Superior temporal gyrus (tissue), 1 donor: ENCODE data around the gene FGF3.
A peak's percentile ranks its signal among the peaks of the same experiment; 100 is the strongest.

ENCODE experiments used
- DNase-seq: peaks from one replicate; pipeline ENCODE4 v3.0.0-alpha.2; 2016; ENCODE audit errors: extremely low spot score

The FGF3 gene

GRCh38 chr11:69804769-69805508 is 14.3 kb downstream of the FGF3 start:
- no peak for DNase-seq

- no peak for DNase-seq
These were observed 15.5 kb downstream of the FGF3 start for GRCh38 chr11:69803604-69804218.

GRCh38 chr11:69803022-69803421 is 16.2 kb downstream of the FGF3 start:
- DNase-seq: no peak

DNA sequence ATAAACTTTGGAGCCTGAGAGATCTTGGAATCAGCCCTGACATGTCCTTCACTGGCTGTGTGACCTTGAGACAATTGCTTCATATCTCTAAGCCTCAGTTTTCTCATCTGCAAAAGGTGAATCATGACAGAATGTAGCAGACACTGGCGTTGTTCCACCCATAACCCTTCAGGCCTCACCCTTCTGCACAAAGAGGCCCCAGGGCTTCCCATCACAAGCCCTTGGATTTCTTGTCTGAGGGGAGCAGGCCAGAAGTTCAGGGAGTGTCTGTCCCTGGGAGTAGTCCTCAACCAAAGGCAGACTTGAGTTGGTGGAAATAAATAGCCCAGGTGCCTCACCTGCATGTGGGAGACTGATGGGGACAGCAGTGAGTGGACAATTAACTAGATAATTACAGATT is 16.6 kb downstream of the FGF3 start:
- no peak for DNase-seq

DNA sequence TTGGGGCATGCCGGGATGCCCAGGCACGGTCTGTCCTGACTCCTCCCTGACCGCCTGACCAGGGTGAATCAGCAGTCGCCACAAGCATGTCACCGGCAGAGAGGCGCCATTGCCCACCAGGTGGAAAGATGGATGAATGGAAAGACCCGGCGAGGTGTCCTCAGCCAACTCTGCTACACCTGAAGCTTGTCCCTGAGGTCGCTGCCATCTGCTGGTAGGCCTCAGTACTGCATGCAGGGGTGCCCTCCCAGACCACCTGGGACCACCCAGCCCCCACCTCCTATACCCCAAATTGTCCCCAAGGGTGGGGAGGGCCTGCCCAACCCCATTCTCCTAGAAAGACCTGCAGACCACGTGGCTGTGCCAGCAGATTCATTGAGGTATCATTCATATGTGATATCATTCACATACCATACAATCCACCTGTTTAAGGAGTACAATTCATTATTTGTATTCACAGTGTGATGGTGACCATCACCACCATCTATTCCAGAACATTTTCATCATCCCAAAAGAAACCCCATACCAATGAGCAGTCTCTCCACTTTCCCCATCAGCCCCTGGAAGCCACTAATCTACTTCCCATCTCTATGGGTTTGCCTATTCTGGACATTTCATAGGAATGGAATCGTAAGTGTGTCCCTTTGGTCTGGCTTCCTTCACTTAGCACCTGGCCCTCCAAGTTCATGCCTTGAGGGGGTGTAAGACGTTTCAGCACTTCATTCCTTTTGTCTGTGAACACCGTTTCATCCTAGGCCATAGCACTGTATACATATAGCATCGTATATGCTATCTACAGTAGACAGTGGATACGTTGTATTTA is 17.5 kb downstream of the FGF3 start:
- DNase-seq: no peak

DNA sequence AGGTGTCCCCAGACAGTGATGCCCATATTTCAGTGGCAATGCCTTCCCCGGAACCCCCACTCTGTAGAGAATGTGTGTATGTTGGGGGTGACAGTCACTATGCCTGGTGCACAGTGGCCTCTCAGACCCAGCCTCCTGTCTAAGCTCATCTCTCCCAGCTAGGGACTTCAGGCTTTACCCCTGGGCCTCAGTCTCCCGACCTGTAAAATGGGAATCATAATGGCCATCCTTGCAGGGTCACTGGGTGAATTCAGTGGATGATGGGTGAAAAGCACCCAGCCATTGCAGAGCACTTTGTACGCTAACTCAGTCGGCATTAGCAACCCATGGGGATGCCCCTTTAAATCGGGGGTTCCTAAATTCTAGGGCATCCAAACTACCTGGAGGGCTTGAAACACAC is 18.9 kb downstream of the FGF3 start:
- DNase-seq: no peak

- DNase-seq: no peak
These were observed 19.6 kb downstream of the FGF3 start for GRCh38 chr11:69799582-69799981.

- DNase-seq: no peak
These were observed 20.1 kb downstream of the FGF3 start for GRCh38 chr11:69799097-69799496.

- no peak for DNase-seq
These were observed 21.3 kb downstream of the FGF3 start for GRCh38 chr11:69797737-69798528.

DNA sequence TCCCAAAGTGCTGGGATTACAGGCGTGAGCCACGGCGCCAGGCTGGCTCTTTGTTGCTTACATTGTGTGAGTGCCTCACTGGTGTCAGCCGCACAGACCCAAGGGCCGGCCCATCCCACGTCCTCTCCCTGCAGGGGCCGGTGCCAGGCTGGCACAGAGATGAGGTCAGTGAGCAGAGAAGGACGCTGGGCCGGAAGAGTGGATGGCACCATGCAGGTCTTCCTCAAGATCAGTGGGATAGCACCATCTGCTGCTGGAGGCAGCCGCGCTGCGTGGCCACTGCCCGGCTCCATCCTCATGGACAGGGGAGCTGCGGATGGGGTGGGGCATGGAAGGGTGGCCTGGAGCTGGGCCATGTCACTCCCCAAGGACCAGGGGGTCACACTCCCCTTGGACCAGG is 22.1 kb downstream of the FGF3 start:
- no peak for DNase-seq

DNA sequence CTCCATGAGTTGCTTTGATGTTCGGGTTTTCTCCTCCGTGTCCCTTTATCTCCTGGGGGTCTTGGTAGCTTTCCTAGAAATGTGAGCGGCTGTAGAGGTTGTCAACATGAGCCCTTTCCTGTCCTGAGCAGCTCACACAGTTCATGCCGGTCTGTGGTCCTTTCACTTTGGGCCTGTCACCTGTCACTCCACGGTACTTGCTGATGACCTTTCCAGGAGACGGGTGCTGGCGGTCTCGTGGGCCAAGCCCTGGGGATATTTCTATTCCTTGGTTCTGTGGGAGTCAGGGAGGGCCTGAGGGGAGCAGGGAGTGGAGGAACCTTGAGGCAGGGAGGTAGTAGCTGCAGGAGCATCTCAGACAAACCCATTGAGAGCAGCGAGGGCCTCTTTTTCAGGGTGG is 23.2 kb downstream of the FGF3 start:
- DNase-seq: no peak

DNA sequence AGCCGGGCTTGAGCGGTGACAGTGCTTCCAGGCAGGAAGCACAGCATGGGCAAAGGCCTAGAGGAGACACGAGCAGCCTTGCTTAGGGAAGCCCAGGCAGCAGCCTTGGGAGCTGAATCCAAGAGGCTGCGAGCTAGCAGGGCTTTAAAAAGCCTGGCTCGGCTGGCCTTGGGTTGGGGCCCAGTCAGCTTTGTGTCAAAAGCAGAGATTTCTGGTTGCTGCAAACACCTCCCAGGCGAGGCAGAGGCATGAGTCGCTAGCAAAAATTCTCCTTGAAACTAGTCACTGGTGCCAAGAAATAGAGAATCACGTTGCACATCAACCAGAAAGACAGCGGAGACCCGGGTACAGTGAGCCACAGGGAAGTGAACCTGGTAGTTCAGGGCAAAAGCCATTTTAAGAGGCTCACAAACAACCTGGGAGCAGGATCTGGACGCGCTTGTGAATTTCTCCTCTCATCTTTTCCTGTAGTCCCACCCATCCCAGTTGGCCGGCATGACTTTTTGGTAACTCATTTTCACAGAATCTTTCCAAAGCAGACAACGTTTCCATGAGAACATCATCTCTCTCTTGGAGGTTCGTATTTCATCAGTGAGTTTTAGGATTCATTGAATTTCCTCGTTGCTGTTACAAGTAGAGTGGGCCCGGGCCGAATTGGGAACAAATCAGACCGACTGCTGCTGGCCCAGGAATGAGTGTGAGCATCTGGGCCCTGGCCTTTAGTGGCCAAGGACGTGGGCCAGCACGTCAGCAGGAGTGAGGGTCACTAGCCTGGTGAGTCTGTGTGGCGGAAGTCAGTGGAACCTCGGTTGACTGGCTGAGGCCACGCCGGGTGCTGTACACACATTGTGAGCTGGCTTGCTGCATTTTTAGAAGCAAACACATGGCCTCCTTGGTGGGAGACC is 27.7 kb downstream of the FGF3 start:
- DNase-seq: peak; percentile 18

DNA sequence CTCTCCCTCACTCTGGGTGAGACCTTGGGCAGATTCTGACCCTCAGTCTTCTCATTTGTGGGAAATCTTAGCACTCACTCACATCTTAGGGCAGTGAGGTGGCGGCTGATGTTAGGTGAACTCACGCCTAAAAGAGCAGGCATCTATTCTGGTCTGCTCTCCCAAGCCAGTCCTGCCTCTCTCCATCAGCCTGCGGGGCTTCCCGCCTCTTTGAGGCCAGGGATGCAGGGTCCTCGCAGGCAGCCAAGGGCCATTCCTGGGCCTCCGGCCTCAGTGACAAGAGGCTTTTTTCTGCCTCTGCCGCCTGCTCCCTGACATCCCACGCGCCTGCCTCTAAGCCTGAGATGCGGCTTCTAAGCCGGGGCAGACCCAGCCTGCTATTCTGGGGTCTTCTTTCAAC is 30.3 kb downstream of the FGF3 start:
- DNase-seq: no peak

- DNase-seq: no peak
These were observed 31.3 kb downstream of the FGF3 start for GRCh38 chr11:69787906-69788305.

GRCh38 chr11:69787457-69787856 is 31.8 kb downstream of the FGF3 start:
- DNase-seq: no peak

DNA sequence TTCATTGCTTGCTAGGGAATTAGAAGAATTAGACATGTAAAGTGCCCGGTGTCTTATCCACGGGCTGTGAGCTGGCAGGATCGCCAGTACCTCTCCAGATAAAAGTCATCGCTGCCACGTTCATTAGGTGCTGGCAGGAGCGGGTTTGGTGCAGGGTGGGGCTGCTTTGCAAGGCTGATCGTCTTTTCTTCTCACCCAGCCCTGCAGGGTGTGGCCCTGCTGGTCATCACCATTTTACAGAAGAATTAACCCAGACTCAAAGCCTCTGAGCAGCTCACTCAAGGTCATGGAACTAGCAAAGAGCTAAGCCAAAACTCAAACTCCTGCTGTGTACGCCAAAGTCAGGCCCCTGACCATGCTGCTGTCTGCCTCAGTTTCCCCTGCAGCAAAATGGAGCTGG is 38.0 kb downstream of the FGF3 start:
- no peak for DNase-seq

DNA sequence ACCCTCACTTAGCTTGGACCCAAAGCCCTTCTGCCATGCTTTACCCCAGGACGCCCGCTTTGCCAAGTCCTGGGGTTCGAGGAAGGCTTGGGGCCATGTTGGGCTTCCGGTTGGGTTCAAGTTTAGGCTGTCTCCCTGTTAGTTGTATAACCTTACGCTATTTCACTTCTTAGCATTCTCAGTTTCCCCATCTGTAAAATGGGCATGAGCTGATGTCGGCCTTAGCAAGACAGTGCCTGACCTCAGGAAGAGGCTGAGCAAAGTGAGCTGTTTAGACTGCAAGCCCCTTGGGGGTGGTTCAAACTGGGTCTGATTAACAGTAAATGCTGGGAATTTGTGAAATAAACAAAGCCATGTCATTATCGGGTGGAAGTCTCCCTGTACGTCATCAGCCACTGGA is 40.8 kb downstream of the FGF3 start:
- DNase-seq: no peak

DNA sequence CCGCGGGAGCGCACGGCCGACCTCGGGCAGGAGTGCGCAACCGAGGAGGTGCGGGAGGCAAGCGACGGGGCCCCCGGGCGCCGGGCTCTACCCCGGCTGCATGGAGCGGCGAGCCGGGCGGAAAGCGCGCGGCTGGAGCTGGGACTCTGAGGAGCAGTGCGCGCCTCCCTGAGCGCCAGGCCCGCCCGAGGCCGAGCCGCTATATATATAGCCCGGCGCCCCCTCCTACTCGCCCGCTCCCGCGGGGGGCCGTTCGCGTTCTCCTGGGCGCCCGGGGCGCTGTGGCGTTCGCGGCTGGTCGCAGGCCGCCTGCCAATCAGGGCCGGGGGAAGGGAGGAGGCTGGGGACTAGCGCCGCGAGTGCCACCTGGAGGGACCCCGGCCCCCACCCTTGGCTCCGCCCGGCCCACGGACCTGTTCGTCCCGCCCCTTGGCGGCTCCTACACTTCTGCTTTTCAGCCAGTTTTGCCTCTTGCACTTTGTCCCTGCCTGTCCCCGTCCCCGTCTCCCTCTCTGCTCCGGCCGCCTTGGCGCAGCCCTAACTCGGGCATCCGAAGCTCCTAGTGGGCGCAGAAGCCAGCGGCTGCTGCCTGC is 44.0 kb downstream of the FGF3 start, which contains the start of gene FGF4:
TSS of gene FGF4 (minus strand) at position 179 of the 593 bp plus-strand sequence. CDS start 257 bp downstream, outside the sequence.
- DNase-seq: no peak

- no peak for DNase-seq
These were observed 44.7 kb downstream of the FGF3 start for GRCh38 chr11:69774354-69775162.
